Left ventricle myocardium superior (tissue), 1 donor: Measurements from ENCODE around the gene GCKR. TPM values are rescaled to one million over a fixed set of nuclear protein-coding genes. Genes with fewer than 3 reads are reported as not detected.
"Not testable (repeated sequence)": the region's sequence is repeated elsewhere in the genome, so short reads cannot be mapped to it uniquely, and the experiment has no call there.

ENCODE experiments used
- ATAC-seq: fragments of 200-7000 bp; cut with Tn5 transposase; one replicate; pipeline ENCODE4 v1.9.1; 2020; ENCODE audit warnings: mild to moderate bottlenecking, moderate library complexity
- DNase-seq: peaks from one replicate; pipeline ENCODE4 v3.0.0-alpha.2; 2020
- intact Hi-C: fragments of 100-400 bp; cut with micrococcal nuclease; formaldehyde crosslinking; loops from one replicate; pipeline ENCODE4 v1.11.0; 2022
- total RNA-seq: library from RNA; stranded (reverse); fragmentation: NEBNext Ultra II Directional; extraction: Animal tissue kit (Norgen Biotek cat#: 25700); gene quantifications from one replicate; pipeline ENCODE4 v1.2.1, GENCODE V29; 2021
- donor health status: DM: no; HTN: yes; CAD: no; lungs with severe emphysema.

The GCKR gene
- total RNA-seq, 1 donor from 2014 or later: not detected

DNA sequence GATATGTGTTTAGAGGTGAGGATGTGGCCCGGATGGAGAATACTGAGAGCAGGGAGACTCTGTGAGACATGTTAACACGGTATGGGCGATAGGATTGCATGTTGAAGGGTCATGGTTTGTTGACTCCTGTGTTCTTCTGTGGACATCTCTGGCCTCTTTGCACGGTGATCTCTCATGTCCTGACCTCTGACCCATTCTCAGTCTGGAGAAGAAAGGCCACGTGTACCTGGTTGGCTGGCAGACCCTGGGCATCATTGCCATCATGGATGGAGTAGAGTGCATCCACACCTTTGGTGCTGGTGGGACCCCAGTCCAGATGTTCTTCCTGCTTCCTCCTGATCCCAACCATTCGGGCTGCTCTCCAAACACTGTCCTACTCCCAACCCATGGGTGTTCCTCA is 9.9 kb downstream of the GCKR start:
- intact Hi-C loops: no loop called here
- ATAC-seq (no peak), DNase-seq (no peak)

GRCh38 chr2:27507293-27507692 is 10.7 kb downstream of the GCKR start:
- DNase-seq (no peak), ATAC-seq (no peak)
- intact Hi-C loops: no loop called here

- ATAC-seq: no peak
- intact Hi-C loops: no loop called here
- no peak for DNase-seq
Observed at GRCh38 chr2:27509326-27509725, 12.7 kb downstream of the GCKR start.

- DNase-seq (no peak), ATAC-seq (no peak)
- intact Hi-C loops: no loop called here
Observed at GRCh38 chr2:27518113-27518781, 21.6 kb downstream of the GCKR start.

GRCh38 chr2:27518782-27519113 is 22.1 kb downstream of the GCKR start:
- intact Hi-C loops: no loop called here
- DNase-seq (no peak), ATAC-seq (no peak)

GRCh38 chr2:27520316-27520715 is 23.7 kb downstream of the GCKR start:
- ATAC-seq: no peak
- intact Hi-C loops: no loop called here

GRCh38 chr2:27522400-27522945 is 25.8 kb downstream of the GCKR start:
- ATAC-seq: no peak
- intact Hi-C loops: no loop called here
- no peak for DNase-seq

More at GRCh38 chr2:27520316-27520715, 23.7 kb downstream of the GCKR start:
- no peak for DNase-seq

DNA sequence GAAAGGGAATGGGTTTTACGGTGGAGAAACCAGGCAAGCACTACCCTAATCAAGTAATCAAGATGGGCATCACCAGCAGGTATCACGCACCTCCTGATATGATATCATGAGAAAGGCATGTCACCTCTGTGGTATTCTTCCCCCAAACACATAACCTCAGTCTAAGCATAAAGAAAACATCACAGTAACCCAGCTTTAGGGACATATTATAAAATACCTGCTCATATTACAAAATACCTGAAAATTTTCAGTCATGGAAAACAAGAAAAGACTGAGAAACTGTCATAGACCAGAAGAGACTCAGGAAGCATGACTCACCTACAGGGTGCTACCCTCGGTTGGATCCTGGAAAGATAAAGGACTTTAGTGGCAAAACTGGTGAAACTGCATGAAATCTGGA is 30.5 kb downstream of the GCKR start:
- intact Hi-C loops: no loop called here
- DNase-seq (no peak), ATAC-seq (no peak)

DNA sequence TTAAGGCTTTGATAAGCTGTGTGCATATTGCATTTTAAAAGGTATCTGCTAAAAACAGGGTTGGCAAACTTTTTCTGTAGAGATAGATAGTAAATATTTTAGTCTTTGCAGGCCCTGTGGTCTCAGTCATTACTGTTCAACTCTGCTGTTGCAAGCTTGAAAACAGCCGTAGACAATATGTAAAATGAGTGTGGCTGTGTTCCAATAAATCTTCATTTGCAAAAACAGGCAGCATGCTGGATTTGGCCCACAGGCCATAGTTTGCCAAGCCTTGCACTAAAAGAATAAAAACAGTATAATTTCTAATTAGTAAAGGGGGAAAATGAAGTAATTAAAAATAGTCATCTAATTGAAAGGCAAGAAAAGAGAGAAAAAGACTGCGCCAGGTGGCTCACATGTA is 35.3 kb downstream of the GCKR start:
- intact Hi-C loops: no loop called here
- no peak for DNase-seq
- ATAC-seq: no peak

DNA sequence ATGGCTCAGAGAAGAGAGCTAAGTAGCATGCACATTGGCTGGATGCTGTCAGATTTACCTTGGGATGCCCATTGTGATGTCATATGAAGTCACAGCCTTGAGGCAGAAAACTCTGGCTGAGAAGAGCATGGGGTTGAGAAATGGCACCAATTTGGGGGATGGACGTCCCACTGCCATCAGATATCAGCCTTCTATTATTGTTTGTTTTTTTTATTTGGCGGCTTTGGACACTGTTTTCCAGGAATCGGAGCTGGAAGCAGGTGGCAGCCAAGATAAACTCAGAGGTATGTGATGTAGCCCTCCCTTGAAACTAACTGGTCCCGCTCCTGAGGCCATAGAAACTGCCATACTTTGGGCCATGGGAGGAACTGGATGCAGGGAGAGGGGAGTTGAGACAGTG is 40.6 kb downstream of the GCKR start:
- ATAC-seq (no peak), DNase-seq (no peak)
- intact Hi-C loops: no loop called here

- ATAC-seq, intact Hi-C loops: not testable (repeated sequence)
Observed at GRCh38 chr2:27538839-27539450, 42.3 kb downstream of the GCKR start.

GRCh38 chr2:27539649-27540048 is 43.0 kb downstream of the GCKR start:
- DNase-seq, ATAC-seq, intact Hi-C loops: not testable (repeated sequence)

More at GRCh38 chr2:27538839-27539450, 42.3 kb downstream of the GCKR start:
- not testable (repeated sequence) for DNase-seq

DNA sequence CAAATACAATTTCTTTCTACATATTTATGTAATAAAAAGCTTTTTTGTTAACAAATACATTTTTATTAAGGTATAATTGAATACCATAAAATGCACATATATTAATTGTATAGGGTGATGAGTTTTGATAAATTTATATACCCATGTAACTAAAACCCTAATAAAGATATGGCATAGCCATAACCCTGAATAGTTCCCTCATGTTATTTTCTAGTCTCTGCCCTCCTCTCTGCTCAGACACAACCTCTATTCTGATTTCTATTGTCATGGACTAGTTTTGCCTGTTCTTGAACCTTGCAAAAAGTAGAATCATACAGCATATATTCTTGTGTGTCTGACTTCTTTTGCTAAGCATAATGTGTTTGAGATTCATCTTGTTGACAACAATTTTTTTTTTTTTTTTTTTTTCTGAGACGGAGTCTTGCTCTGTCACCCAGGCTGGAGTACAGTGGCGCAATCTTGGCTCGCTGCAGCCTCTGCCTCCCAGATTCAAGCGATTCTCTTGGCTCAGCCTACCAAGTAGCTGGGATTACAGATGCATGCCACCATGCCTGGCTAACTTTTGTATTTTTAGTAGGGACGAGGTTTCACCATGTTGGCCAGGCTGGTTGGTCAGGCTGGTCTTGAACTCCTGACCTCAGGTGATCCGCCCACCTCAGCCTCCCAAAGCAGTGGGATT is 47.6 kb downstream of the GCKR start:
- no peak for ATAC-seq
- DNase-seq: no peak
- intact Hi-C loops: no loop called here

GRCh38 chr2:27545348-27546141 is 48.9 kb downstream of the GCKR start:
- intact Hi-C loops: no loop called here

GRCh38 chr2:27549303-27549702 is 52.7 kb downstream of the GCKR start:
- intact Hi-C loops: no loop called here
- no peak for DNase-seq
- no peak for ATAC-seq

More at GRCh38 chr2:27545348-27546141, 48.9 kb downstream of the GCKR start:
- no peak for DNase-seq
- ATAC-seq: no peak

- no peak for DNase-seq
- ATAC-seq: no peak
- intact Hi-C loops: no loop called here
Observed at GRCh38 chr2:27551514-27551913, 54.9 kb downstream of the GCKR start.

DNA sequence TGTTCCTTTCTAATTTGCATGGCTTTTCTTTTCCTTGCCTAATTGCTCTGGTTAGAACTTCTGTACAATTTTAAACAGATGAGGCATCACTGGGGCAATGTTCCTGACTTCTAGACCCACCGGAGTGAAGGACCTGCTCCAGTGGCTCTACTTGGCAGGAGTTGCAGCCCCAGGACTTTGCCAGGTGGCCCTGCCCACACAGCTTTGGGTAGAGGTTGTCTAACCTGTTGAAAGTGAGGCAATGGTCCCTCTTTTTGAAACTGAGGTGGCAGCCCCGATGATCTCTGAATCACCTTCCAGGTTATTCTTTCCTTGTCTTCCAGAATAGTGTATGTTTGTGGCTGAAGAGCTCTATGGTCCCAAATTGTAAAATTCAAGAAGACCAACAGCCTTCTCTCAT is 56.3 kb downstream of the GCKR start:
- no peak for ATAC-seq
- intact Hi-C loops: no loop called here

DNA sequence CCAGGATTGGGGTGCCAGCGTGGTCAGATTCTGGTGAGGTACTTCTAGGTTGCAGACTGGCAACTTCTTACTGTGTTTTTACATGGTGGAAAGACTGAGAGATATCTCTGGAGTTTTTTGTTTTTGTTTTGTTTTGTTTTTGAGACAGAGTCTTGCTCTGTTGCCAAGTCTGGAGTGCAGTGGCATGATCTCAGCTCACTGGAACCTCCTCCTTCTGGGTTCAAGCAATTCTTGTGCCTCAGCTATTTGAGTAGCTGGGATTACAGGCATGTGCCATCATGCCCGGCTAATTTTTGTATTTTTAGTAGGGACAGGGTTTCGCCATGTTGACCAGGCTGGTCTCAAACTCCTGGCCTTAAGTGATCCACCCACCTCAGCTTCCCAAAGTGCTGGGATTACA is 57.8 kb downstream of the GCKR start:
- intact Hi-C loops, ATAC-seq, DNase-seq: not testable (repeated sequence)

More for the DNA sequence above, 56.3 kb downstream of the GCKR start:
- no peak for DNase-seq

DNA sequence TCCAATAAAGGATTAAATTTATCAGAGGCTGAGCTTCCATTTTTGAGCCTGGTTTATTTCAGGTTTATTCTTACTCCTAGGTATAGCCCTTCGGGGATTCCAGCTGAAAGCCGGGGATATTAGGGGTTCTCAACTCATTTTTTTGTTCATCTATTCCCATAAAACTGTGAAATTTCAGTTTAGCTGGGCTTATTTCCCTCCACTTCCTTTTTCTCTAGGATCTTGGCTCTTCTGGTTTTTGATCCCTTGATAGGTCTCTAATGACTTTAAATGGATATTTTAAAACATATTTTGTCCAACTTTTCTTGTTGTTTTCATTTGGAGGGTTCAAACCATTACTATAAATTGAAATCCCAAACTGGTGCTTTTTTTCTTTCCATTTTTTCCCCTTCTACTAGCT is 62.6 kb downstream of the GCKR start:
- DNase-seq (no peak), ATAC-seq (no peak)
- intact Hi-C loops: no loop called here

DNA sequence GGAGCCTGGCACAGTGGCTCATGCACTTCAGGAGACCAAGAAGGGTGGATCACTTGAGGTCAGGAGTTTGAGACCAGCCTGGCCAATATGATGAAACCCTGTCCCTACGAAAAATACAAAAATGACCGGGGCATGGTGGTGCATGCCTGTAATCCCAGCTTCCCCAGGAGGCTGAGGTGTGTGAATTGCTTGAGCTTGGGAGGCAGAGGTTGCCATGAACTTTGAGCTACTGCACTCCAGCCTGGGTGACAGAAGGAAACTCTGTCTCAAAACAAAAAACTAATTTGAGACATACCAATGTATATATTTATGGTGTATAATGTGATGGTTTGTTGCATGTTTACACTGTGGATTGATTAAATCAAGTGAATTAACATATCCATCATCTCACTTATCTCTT is 64.4 kb downstream of the GCKR start:
- intact Hi-C loops: no loop called here
- ATAC-seq: no peak
- no peak for DNase-seq
